ENCODE results near the gene ARAP2. TPM values are rescaled to one million over a fixed set of nuclear protein-coding genes. Genes with fewer than 3 reads are reported as not detected.

ARAP2 gene
- polyA plus RNA-seq, 1 donor (not counting 4 experiments of a cell fraction or from before 2014, with no cell fraction given), result 9.3 TPM

DNA sequence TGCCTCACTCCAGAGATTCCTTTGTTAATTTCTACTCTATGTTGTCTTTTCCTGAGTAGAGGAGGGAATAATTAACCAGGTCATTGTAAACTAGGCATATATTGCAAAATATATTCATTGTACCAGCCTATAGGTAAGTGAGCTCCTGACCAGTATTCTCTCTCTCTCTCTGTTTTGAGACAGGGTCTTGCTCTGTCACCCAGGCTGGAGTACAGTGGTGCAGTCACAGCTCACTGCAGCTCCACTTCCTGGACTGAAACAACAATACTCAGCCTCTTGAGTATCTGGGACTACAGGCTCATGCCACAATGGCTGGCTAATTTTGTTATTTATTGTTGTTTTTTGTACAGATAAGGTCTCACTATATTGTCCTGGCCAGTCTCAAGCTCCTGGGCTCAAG, 198.3 kb downstream of the ARAP2 start:
- no peaks in the 10 kb centered on the region for H3K9me3 ChIP-seq (ENCODE audit: control insufficient read depth, low read depth, low read length)
- no peak for FAIRE-seq
- no peaks in the 10 kb centered on the region for H3K27me3 ChIP-seq (ENCODE audit: control insufficient read depth, extremely low read depth, insufficient read depth, low read length)
- no peak for DNase-seq (ENCODE audit: low read depth, low spot score)
- H3K4me1 ChIP-seq (ENCODE audit: control insufficient read depth, extremely low read depth, insufficient read depth, low read length), result no peaks in the 10 kb centered on the region
- no peak overlapping the region for H2AFZ ChIP-seq (ENCODE audit: control insufficient read depth, low read length)
- H4K20me1 ChIP-seq (ENCODE audit: control insufficient read depth, extremely low read depth, insufficient read depth, low read length), result no peaks in the 10 kb centered on the region
- H3K36me3 ChIP-seq (ENCODE audit: control insufficient read depth in 2 of 2, extremely low read depth in 1 of 2, insufficient read depth in 2 of 2, low read length in 2 of 2), result no peaks in the 10 kb centered on the region
- H3K4me3 ChIP-seq (ENCODE audit: control insufficient read depth in 2 of 3, extremely low read depth in 1 of 3, insufficient read depth in 2 of 3, low read depth in 1 of 3, low read length in 3 of 3), result no peak overlapping the region
- TF ChIP-seq, protein P1, sequence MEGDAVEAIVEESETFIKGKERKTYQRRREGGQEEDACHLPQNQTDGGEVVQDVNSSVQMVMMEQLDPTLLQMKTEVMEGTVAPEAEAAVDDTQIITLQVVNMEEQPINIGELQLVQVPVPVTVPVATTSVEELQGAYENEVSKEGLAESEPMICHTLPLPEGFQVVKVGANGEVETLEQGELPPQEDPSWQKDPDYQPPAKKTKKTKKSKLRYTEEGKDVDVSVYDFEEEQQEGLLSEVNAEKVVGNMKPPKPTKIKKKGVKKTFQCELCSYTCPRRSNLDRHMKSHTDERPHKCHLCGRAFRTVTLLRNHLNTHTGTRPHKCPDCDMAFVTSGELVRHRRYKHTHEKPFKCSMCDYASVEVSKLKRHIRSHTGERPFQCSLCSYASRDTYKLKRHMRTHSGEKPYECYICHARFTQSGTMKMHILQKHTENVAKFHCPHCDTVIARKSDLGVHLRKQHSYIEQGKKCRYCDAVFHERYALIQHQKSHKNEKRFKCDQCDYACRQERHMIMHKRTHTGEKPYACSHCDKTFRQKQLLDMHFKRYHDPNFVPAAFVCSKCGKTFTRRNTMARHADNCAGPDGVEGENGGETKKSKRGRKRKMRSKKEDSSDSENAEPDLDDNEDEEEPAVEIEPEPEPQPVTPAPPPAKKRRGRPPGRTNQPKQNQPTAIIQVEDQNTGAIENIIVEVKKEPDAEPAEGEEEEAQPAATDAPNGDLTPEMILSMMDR (optimal IDR thresholded peaks at IDR 0.05 in 1 of 3, IDR thresholded peaks at IDR 0.05 in 1 of 3, conservative IDR thresholded peaks at IDR 0.05 in 1 of 3; ENCODE audit: extremely low read depth in 1 of 3, insufficient read depth in 2 of 3, low read length in 3 of 3), result no peak
- no peak for TF ChIP-seq EZH2 (IDR thresholded peaks at IDR 0.05; ENCODE audit: low read length)
- H3K9ac ChIP-seq (ENCODE audit: control insufficient read depth, extremely low read depth, insufficient read depth, low read length), result no peak overlapping the region
- H3K79me2 ChIP-seq (ENCODE audit: control insufficient read depth, insufficient read depth, low read length), result no peaks in the 10 kb centered on the region
- H3K9me1 ChIP-seq (ENCODE audit: control insufficient read depth, extremely low read depth, insufficient read depth, low read length), result no peaks in the 10 kb centered on the region
- dilution Hi-C loops (cut with MboI; ENCODE audit: extremely low pct_ligation_motif_present, low sequenced_read_pairs), result no loop called here
- no peak overlapping the region for H3K4me2 ChIP-seq (ENCODE audit: control insufficient read depth, extremely low read depth, insufficient read depth, low read depth, low read length)
- H3K27ac ChIP-seq (ENCODE audit: control insufficient read depth, insufficient read depth, low read length), result no peak overlapping the region

- Histone ChIP-seq H3K79me2 (ENCODE audit: control insufficient read depth, insufficient read depth, low read length) (no peaks in the 10 kb centered on the region), H3K9me3 (ENCODE audit: control insufficient read depth, low read depth, low read length) (no peaks in the 10 kb centered on the region), H3K4me2 (ENCODE audit: control insufficient read depth, extremely low read depth, insufficient read depth, low read depth, low read length) (no peak overlapping the region), H3K36me3 (ENCODE audit: control insufficient read depth in 2 of 2, extremely low read depth in 1 of 2, insufficient read depth in 2 of 2, low read length in 2 of 2) (no peaks in the 10 kb centered on the region), H3K27ac (ENCODE audit: control insufficient read depth, insufficient read depth, low read length) (no peak overlapping the region), H3K4me3 (ENCODE audit: control insufficient read depth in 2 of 3, extremely low read depth in 1 of 3, insufficient read depth in 2 of 3, low read depth in 1 of 3, low read length in 3 of 3) (no peak overlapping the region), H4K20me1 (ENCODE audit: control insufficient read depth, extremely low read depth, insufficient read depth, low read length) (no peaks in the 10 kb centered on the region), H3K9ac (ENCODE audit: control insufficient read depth, extremely low read depth, insufficient read depth, low read length) (no peak overlapping the region), H2AFZ (ENCODE audit: control insufficient read depth, low read length) (no peak overlapping the region), H3K9me1 (ENCODE audit: control insufficient read depth, extremely low read depth, insufficient read depth, low read length) (no peaks in the 10 kb centered on the region), H3K4me1 (ENCODE audit: control insufficient read depth, extremely low read depth, insufficient read depth, low read length) (no peaks in the 10 kb centered on the region), H3K27me3 (ENCODE audit: control insufficient read depth, extremely low read depth, insufficient read depth, low read length) (no peaks in the 10 kb centered on the region)
- dilution Hi-C loops (cut with MboI; ENCODE audit: extremely low pct_ligation_motif_present, low sequenced_read_pairs), result no loop called here
- FAIRE-seq (no peak), DNase-seq (ENCODE audit: low read depth, low spot score) (no peak)
- no peak for TF ChIP-seq EZH2 (IDR thresholded peaks at IDR 0.05; ENCODE audit: low read length)
- TF ChIP-seq, protein P1 (optimal IDR thresholded peaks at IDR 0.05 in 1 of 3, IDR thresholded peaks at IDR 0.05 in 1 of 3, conservative IDR thresholded peaks at IDR 0.05 in 1 of 3; ENCODE audit: extremely low read depth in 1 of 3, insufficient read depth in 2 of 3, low read length in 3 of 3), result no peak
Measured at GRCh38 chr4:36043901-36044300, 200.4 kb downstream of the ARAP2 start.

Data from keratinocyte (primary cell).